GM10266 (cell line): ENCODE results near the gene HTR4.

Experiments used
- DNase-seq: peaks from one replicate; pipeline ENCODE4 v3.0.0; 2012; ENCODE audit errors: extremely low spot score
- TF ChIP-seq, protein P1 (sequence below): IDR thresholded peaks from 2 replicates; pipeline ENCODE4 v1.5.1; 2012; ENCODE audit warnings: mild to moderate bottlenecking, low read depth; ENCODE audit not compliant: control insufficient read depth, insufficient read depth; ENCODE audit errors: missing control alignments

Gene HTR4

DNA sequence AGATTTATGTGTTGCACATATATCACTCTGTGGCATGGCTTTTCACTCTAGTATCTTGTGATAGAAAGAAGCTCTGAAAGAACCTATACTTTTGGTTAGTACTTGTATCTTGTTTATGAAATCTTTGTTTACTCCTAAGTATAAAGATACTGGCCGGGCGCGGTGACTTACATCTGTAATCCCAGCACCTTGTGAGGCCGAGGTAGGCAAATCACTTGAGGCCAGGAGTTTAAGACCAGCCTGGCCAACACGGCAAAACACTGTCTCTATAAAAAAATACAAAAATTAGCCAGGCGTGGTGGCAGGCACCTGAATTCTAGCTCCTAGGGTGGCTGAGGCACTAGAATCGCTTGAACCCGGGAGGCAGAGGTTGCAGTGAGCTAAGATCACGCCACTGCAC is 141.8 kb downstream of the HTR4 start:
- TF ChIP-seq, protein P1, sequence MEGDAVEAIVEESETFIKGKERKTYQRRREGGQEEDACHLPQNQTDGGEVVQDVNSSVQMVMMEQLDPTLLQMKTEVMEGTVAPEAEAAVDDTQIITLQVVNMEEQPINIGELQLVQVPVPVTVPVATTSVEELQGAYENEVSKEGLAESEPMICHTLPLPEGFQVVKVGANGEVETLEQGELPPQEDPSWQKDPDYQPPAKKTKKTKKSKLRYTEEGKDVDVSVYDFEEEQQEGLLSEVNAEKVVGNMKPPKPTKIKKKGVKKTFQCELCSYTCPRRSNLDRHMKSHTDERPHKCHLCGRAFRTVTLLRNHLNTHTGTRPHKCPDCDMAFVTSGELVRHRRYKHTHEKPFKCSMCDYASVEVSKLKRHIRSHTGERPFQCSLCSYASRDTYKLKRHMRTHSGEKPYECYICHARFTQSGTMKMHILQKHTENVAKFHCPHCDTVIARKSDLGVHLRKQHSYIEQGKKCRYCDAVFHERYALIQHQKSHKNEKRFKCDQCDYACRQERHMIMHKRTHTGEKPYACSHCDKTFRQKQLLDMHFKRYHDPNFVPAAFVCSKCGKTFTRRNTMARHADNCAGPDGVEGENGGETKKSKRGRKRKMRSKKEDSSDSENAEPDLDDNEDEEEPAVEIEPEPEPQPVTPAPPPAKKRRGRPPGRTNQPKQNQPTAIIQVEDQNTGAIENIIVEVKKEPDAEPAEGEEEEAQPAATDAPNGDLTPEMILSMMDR, result no peak
- no peak for DNase-seq

DNA sequence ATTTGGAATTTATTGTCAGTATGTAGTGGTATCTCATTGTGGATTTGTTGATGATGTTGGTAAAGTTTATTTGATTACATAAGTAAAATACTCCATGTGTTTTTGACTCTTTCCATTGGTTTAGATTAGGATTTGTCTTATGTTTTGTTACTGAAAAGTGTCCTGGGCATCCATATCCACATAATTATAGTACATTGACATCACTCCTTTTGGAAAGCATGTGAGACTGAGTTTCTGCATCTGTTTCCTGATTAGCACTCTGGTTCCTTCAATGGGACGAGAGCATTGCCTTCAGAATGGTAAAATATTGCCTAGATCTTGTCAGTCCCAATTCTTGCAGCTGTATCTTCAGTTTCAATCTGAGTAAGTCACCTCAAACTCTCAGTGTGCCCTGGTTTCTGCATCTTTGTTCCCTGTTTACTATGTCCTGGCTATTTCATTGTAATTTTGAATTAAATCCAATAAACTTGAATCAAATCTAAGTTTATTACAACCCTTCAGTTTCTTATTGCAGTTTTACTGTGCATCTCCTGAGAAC is 142.4 kb downstream of the HTR4 start:
- TF ChIP-seq, protein P1, result no peak
- peak; percentile 7 for DNase-seq

DNA sequence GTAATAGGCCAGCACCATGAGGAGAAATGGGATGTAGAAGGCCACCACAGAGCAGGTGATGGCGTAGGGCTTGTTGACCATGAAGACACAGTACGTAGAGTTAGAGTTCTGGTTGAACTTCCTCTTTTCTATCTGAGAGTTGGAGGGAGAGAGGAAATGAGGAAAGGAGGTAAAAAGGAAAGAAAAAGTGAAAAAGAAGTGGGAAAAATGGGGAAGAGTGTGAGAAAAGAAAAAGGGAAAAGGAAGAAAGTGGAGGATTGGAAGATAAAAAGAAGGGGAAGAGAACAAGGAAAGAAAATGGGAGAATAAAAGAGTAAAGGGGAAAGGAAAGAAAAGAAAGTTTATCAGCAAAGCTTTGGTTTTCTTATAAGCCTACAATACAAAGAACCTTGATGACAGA is 144.4 kb downstream of the HTR4 start:
- TF ChIP-seq, protein P1, result no peak
- DNase-seq, result no peak

DNA sequence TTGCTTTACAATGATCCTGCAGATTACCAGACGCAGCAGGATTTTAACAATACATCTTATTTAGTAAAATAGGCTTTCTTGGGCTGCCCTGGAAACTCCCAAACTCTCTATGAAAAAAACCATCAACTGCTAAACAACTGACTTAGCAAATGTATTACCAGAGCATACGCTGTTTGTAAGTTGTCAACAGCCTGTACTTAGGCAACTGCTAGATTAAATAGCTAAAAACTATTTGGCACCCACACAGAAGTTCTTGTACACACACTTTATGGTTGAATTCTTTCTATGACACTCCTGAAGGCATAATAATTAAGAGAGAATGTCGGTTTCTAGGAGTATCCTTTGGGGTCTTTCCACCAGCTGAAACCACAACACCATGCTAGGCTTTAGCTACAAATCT is 146.7 kb downstream of the HTR4 start:
- TF ChIP-seq, protein P1, result no peak

DNA sequence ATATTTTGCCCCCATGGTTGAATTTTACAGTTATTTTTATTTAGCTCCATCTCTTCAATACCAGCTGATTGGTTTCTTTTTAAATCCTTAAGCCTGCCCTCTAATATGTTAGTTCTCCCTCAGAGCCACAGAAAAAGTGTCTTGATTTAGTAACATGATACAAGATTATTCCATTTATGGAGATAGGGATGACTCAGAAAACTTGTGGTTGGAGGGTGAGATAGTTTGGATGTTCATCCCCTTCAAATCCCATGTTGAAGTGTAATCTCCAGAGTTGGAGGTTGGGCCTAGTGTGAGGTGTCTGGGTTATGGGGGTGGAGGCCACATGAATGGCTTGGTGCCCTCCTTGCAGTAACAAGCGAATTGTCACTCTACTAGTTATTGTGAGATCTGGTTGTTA is 154.9 kb downstream of the HTR4 start:
- no peak for DNase-seq
- TF ChIP-seq, protein P1, result no peak

More for the DNA sequence above, 146.7 kb downstream of the HTR4 start:
- DNase-seq, result no peak

DNA sequence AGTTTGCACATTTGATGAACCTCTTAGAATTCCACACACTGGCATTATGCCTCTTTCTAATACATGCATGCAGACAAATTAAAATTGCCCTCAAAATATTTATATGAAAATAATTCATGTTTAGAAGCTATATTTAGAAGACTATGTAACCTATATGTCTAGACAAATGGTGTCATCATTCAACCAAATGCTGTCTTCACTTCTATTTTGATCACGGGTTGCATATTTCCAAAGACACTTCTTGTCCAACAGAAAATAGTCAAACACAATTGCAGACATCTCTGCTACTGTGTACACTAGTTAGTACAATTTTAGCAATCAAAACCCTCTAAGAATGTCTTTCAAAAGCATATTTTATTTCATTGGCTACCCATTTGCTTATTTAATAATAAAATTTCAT is 156.6 kb downstream of the HTR4 start:
- no peak for DNase-seq
- TF ChIP-seq, protein P1, result no peak

DNA sequence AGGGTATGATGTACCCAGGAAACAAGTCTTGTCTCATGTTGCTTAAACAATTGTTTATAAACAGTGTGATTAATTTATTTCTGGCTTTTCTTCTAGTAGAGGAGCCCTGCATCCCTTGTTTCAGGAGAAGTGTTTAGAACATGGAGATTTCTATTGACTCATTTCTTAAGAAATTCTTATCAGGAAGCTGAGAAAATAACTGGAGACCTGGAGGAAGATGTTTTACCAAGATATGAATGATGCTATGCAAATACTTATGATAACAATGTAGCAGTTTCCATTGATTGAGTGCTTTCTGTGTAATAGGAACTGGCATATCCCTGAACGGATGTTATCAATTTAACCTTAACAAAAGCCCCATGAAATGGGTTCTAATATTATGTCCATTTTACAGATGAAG is 162.0 kb downstream of the HTR4 start:
- DNase-seq, result no peak
- TF ChIP-seq, protein P1, result no peak
